ENCODE data around the gene CLCN4.

CLCN4 gene

DNA sequence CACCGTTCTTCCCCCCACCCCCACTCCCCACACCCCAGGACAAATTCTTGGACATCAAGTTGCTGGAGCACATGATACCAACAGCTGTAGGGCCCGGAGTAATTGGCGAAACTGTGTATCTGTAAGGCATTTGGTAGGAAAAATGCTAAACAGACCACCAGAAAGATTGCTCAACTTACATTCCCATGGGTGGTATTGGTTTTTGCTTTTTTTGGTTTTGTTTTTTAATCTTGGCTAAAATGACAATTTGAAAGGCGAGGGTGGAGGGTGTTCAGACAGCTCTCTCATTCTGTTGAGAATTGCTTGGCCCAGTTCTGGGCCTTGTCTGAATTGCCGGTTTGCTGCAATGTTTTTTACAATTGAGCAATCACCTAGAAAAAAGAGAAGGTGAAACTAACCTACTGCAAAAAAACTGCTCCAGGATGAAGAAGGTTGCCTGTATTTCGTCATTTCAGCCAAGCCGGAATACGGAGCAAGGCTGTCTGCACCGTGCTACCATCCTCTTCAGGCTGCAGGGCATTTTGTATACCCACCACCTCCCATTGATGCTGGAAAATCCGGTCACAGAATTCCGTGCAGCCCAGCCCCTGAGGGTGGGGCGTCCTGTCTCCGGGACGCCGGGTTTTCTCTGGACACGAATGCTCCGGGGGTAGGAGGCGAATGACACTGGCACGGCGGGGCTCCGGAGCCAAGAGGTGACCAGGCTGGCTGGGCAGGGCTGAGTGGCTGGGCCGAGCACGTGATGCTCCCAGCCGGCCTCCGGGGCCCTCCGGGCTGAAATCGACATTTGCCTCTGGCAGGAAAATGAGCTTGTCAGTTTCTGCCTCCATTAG, at the start of gene CLCN4:
CLCN4 (plus strand) TSS at position 777 of the 833 bp plus-strand sequence. CDS start 28,058 bp downstream, outside the sequence.
- no peak for DNase-seq

DNA sequence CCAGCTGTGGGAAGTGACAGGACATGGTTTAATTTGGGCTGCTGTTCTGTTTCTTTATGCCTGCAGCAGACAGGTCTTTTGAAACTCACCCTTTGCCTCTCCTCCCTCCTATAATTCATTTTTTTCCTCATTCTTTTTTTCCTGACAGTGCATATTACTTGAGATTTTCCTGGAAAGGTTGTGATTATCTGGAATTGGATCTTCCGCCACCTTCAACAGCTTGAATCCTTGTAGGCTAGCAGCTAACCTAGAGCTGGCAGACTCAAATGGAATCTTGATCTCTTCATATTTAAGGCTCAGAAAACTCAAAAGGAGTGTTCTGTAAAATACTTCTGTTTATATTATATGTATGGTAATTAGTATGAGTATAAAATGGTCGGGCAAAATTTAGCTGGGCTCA, 49.3 kb upstream of the CLCN4 start:
- DNase-seq = no peak

DNA sequence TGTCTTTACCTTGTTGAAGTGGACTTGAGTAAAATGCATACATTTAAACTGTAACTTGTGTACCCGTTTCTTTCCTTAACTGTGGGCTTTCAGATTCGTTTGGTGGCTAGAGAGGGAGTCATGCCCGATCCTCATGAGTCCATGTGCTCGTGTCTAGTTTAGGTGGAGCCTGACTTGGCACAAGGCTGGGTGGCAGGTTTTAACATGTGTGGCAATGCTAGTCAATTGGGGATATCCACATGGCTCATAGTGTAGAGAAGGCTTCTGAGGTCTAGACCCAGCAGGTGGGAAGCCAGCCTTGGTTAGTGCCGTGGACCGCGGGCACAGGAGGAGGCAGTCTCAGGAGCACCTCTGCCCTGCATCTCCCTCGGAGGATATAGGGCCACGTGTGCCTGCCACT, 48.5 kb upstream of the CLCN4 start:
- DNase-seq = peak; percentile 1

DNA sequence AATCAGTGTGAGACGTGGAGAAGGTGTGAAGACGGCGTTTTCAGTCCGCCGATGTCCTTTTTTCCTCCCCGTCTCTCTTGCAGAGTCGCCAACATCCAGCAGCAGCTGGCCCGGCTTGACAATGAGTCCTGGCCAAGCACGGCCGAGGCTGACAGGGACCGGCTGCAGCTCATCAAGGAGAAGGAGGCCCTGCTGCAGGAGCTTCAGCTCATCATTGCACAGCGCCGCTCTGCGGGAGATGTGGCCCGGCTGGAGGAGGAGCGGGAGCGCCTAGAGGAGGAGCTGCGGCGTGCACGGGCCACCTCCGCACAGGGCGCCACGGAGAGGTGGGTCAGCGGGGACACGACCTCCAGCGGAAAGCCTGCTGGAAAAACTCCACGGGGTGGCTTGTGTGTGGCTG, 47.1 kb upstream of the CLCN4 start:
- no peak for DNase-seq

DNA sequence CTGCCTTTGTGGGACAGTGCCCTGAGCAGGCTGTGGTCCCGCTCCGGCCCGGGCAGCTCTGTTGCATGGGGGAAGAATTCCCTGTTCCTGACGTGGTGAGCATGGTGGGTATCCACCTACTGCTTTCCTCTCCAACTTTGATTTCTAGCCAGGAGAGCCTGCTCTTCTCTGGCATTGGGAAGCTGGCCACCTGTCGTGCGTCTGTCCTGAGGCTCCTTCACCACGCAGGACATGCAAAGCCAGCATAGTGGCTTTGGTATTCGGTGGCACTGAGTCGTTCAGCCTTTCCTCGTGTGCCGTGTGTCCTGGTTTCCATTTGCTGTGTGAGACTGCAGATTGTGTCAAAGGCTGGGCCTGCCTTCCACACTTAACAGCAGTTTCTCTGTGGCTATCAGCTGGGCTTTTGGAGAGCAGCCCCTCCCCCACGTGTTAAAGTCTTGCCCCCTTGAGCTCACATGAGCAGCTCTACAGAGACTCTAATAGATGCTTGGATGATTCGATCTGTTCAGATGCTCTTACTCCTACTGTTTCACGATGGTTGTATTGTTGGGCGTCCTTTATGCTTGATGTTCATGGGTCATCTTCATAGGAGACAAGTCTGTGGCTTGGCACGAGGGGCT, 46.3 kb upstream of the CLCN4 start:
- no peak for DNase-seq

DNA sequence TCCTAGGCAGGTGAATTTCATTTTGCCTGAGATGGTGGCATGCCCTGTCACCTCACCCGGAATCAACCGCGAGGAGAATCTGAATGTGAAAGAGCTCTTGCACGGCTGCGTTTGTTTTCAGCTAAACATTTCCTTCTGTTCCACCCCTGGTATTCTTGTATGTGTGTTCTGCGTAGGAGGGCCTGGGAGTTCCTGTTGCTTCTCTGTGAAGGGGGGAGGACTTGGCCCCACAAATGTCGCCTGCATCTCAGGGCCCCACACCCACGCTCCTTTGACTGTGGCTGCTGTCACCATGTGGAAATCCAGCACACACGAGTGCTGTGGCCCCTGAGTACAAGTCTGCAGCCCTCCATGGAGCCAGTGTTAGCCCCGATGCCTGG, 45.8 kb upstream of the CLCN4 start:
- DNase-seq = peak; percentile 79

DNA sequence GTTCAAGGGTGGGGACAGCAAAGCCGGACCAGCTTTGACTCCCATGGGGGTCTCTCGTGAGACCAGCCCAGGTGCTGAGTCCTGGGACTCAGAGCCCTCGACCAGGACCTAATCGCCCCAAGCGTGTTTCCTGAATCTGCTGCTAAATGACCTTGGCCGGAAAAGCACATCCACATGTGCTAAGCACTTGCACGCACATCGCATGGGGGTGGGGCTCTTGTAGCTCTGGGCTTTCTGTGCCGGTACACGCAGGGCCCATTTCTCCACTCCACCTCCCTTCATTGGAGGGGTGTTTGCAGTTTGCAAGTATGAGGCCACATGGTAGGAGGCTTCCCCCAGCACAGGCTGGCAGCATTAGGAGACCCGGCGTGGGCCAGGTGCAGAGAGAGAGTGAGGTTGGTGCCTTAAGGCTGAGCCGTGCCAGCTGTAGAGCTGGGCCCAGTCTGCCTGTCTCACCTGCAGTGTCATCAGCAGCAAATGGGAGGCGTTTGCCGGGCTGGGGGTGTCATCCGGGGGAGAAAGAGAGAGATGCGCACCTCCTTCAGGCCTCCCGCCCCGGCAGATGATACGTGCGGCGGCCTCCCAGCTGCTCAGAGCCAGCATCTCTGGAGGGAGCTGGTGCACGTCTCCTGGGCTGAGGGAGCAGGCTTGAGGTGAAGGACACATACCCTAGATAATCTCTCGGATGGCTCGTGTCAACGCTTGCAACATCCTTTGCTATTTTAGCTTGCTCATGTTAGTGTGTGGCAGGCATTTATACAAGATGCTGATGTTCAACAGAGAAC, 45.2 kb upstream of the CLCN4 start:
- peak; percentile 56 for DNase-seq

DNA sequence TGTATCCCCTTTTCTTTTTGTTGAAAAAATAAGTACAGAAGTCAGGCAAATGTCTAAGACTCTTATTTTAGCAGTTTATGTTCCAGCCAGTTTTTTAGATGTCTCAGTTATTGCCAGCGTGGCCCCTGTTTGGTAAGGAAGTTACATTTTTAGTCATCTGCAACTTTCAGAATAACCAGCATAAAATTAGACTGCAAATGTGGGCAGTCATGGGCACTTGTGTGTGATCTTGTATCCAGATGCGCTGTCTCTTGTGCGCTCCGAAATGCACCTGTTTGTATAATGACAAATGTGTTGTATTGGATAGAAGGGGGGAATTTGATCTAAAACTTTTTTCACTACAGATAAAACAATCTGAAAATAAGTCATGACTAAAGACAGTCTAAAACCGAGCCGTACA, 44.3 kb upstream of the CLCN4 start:
- peak; percentile 11 for DNase-seq

DNA sequence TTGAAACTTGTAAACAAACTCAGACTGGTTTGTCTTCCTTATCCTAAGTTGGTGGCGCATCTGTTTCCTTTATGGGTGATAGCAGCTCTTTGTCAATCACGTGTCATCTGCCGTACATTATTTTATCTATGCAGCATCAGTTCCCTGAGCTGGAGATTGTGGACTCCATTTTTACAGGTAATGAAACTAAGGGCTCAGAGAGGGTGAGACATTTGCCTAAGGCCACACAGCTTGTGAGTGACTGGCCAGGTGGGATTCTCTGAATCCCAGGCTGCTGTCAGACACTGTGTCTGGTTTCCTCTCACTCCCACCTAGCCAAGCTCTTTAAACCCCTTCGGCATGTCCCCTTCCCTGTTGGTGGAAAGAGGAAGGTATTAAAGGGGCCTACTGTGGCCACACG, 41.7 kb upstream of the CLCN4 start:
- no peak for DNase-seq

DNA sequence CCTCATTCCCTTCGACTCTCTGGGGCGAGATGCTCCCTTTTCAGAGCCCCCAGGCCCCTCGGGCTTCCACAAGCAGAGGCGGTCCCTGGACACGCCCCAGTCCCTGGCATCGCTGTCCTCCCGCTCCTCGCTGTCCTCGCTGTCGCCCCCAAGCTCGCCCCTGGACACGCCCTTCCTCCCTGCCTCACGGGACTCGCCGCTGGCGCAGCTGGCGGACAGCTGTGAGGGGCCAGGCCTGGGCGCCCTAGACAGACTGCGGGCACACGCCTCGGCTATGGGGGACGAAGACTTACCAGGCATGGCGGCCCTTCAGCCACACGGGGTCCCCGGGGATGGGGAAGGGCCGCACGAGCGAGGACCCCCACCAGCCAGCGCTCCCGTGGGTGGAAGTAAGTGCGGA, 39.5 kb upstream of the CLCN4 start:
- no peak for DNase-seq

DNA sequence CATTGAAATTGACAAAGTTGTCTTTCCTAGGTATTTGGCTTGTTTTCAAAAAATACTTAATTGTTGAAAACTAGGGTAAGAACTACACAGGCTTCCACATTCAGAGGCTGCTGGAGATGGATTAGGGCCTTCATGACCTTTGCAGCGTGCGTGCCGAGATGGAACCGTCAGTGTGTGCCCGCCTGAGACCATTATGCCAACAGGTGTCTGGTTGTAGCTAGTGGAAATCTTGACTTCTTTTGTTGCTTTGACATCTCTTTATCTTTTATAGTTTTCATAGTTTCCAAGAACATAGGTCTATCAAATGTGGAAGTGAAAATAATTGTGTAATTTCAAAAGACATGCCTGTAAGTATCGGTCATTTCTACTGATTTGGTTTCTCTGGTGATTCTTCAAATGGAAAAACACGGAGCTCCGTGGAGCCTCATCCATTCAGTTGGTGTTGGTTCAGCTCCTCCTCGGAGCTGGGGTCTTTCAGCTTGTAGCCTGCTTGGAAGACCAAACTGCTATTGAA, 38.9 kb upstream of the CLCN4 start:
- no peak for DNase-seq

DNA sequence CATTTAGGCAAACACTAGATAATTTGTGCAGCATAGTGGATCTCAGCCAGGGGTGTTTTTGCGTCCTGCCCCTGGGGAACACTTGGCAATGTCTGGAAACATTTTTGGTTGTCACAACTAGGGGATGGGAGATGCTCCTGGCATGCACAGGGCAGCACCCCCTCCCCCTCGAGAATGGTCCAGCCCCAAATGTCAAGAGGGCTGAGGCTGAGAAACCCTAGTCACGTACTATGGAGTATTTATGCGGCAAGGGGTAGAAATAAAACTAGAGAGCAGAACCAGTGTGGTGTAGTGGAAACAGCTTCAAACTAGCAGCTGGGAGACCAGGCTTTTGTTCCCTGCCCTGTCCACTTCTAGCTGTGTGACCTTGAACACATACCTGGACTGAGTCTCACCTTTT, 38.2 kb upstream of the CLCN4 start:
- no peak for DNase-seq

DNA sequence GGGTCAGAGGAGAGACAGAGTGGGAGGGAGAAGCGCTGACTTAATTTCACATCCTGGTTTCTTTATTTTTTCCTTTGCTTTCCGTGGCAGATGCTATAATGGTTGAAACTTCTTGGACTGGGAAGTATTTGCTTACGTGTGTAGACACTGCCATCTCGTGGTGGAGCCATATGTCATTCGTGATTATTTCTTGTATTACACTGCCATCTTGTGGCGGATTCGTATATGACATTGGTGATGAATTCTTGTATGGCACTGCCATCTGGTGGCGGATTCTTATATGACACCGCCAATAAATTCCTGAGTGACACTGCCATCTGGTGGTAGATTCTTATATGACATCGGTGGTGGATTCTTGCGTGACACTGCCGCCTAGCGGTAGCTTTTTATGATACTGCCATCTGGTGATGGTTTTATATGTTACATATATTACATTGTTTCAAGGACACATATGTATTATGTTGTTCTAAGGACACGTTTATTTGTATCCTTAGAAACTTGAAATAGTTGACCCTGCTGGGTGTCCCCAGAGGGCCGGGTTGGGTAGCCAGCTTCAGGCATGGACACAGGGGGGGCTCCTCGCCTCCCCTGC, 37.3 kb upstream of the CLCN4 start:
- DNase-seq = peak; percentile 41

DNA sequence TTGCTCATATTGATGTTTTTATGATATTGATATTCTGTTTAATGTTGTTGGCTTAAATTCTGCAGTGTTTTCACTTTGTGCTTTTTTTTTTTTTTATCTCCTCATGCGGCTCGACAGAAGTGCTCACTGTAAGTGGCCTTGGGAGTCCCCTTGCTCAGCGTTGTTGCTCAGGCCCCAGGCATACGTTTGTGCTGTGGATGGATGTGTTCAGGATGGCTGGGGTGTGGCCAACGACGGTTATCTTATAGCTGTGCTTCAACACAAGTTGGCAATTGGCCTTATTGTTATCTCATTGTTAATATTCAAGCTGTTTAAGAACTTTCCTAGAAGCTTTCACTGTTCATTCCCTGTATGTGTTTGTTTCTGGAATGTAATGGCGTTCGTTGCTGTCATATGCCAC, 36.4 kb upstream of the CLCN4 start:
- DNase-seq = no peak

DNA sequence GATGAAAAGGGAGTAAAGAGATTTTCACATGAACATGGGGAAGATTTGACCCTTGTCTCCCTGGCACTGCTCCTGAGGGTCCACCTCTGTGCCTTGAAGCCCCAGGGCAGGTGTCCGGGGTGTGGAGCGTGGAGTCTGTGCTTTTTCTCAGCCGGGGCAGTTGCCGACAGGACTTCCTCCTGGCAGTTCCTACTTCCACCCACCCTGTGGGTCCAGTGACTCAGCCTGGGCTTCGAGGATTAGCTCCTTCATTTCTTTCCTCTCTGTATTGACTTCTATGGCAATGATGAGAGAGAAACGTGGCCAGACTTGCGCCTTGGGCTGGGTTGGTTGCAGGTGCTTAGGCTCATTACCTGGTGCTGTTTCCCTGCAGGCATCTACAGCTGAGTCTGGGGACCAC, 35.9 kb upstream of the CLCN4 start:
- no peak for DNase-seq

DNA sequence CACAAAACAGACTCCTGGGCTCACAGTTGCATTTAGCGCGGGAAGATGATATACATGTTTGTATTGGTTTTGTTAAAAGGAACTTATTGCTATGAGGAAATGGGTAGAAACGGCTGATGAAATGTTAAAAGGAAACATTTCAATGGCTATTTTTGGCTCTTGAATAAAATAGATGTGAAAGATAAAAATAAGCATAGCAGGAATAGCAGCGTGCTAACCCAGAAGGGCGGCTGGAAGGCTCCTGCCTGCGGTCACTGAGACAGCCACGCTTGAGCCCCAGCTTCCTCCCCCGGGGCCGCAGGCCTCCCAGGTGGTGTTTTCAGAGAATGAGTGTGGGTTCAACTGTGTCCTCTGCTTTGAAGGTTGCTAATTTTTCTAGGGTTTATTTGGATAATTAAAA, 35.0 kb upstream of the CLCN4 start:
- no peak for DNase-seq

DNA sequence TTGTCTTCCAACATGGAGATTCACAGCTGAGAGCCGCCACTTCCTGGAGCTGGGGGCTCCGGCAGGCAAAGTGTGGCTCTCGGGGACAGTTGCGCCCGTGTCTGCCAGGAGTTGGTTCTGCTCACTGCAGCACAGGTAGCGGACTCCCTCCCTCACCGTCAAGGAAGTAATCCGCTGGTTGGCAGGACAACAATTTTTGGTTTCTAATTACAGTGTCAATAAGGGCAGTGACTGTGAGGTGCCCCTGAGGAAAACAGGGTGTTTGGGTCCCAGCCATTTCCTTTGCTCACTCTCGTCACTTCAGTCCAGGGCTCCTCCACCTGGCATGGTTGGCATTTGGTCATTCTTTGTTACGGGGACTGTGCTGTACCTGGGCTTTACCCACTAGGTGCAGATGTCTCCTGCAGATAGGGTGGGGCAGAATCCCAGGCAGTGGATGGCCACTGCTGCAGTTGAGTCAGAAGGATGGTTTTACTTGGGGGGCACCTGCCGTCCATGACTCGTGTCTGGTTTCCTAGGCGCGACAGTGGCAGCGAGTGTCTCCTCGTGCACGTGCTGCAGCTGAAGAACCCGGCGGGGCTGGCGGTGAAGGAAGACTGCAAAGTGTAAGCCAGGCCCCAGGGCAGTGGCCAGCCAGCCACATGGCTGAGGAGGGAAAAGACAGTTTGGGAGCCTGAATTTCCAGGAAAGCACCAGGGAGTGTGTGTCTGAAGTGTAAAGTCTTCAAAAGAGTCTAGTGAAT, 32.1 kb upstream of the CLCN4 start:
- DNase-seq = no peak

DNA sequence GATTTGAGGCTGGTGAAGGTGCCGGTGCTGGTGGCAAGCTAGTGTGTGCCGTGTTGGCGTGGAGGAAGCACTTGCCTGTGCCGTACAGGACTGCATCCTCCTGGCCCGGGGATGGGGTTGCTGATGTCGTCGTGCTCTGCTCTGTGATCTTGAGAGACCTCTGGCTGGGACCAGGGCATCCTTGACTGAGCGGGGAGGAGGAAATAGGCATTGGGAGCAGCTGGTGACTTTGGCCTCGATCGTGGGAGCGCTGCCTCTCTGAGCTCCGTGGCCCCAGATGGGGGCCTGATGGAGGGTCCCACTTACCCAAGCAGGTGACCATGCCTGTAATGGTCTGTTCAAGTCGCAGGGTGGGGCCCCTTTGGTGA, 31.5 kb upstream of the CLCN4 start:
- DNase-seq = no peak

DNA sequence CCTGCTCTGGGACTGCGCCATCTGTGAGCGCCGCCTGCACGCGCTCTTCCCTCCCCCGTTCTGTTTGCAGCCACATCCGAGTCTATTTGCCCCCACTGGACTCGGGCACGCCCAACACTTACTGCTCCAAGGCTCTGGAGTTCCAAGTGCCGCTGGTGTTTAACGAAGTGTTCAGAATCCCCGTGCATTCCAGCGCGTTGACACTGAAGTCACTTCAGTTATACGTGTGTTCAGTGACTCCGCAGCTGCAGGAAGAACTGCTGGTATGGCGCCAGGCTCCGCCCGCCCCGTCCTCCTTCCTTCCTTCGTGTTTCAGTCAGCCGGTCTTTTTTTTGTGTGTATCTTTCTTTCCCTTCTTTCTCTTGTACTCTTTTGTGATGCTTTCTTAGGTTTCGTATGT, 30.7 kb upstream of the CLCN4 start:
- DNase-seq = no peak

DNA sequence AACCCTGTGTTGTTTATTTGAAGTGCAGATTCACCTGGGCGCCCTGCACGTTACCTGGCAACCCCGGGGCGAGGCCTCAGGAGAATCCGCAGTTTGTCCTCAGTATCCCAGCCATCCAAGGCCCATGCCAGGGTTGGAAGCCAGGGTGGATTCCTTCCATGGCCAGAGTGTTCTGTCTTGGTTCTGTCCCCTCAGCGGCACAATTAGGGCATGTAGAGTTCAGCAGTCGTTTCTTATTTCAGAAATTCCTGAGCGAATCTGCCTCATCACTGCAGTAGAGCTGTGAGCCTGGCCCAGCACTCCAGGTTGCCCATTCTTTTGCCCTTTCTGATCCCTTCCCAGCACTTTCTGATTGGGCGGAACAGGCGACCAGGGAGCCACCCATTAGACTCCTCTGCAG, 29.9 kb upstream of the CLCN4 start:
- DNase-seq = no peak

DNA sequence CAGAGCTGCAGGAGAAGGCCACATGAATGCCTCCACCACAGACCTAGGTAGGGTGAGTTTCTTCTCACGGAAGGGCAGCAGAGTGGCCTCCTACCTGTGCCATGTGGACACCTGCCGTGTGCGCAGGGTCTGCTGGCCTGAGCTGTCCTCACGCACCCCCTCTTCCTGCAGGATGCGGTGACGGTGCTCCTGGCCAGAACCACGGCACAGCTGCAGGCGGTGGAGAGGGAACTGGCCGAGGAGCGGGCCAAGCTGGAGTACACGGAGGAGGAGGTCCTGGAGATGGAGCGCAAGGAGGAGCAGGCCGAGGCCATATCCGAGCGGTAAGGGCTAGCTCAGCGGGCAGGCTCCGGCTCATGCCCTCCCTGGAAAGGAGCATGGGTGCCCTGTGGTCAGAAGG, 28.4 kb upstream of the CLCN4 start:
- DNase-seq = no peak

DNA sequence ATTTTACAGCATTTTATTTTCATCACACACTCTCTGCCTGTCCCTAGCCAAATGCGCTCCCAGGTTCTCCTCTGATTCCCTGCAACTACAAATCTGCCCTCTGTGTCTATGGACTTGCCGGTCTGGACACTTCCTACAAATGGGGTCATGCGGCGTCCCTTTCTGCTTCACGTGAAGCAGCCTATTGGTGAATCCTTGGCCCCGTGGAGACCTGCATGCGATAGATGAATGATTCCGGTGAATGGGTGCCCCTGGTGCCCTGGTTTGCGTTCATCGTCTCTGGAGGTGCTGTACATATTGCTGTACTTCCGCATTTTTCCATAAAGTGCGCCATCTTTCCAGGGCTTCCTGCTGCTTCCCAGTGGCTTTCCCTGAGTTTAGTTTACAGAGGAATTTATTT, 27.5 kb upstream of the CLCN4 start:
- DNase-seq = no peak

DNA sequence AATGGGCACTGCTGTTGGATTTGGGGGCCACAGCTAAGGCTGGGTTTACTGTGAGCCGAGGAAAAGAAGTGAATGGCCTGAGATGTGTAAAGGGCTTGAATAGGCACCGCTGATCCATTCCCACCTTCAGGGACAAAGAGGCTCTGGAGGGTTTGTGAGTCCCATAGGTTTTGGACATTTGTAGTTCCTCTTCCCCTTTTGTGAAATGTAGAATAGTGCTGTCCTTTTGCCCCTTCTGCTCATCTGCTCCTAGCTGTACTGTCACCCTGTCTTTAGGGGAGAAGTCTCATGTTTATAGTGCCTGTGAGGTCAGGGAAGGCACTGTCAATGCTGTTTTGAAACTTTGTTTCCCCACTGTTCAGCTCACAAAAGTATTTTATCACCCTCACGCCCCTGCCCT, 26.4 kb upstream of the CLCN4 start:
- no peak for DNase-seq

Measured in stimulated activated naive CD4-positive, alpha-beta T cell treated with Interleukin-2 at 50 U/mL for 16 hours (primary cell).